GM18511 (cell line): ENCODE results near the gene UTP18.
"Not testable (repeated sequence)": the region's sequence is repeated elsewhere in the genome, so short reads cannot be mapped to it uniquely, and the experiment has no call there.

Experiments
- ATAC-seq: cut with Tn5 transposase; IDR thresholded peaks from one replicate; pipeline ENCODE4 v1.9.1; 2021; ENCODE audit warnings: mild to moderate bottlenecking, moderate library complexity; ENCODE audit not compliant: unreplicated experiment

UTP18 gene

DNA sequence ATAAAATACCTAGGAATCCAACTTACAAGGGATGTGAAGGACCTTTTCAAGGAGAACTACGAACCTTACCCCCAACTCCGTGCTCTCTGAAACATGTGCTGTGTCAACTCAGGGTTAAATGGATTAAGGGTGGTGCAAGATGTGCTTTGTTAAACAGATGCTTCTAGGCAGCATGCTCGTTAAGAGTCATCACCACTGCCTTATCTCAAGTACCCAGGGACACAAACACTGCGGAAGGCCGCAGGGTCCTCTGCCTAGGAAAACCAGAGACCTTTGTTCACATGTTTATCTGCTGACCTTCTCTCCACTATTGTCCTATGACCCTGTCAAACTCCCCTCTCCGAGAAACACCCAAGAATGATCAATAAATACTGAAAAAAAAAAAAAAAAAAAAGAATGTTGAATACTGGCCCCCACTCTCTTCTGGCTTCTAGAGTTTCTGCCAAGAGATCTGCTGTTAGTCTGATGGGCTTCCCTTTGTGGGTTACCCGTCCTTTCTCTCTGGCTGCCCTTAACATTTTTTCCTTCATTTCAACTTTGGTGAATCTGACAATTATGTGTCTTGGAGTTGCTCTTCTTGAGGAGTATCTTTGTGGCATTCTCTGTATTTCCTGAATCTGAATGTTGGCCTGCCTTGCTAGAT lies 70.6 kb downstream of the UTP18 start:
- not testable (repeated sequence) for ATAC-seq

DNA sequence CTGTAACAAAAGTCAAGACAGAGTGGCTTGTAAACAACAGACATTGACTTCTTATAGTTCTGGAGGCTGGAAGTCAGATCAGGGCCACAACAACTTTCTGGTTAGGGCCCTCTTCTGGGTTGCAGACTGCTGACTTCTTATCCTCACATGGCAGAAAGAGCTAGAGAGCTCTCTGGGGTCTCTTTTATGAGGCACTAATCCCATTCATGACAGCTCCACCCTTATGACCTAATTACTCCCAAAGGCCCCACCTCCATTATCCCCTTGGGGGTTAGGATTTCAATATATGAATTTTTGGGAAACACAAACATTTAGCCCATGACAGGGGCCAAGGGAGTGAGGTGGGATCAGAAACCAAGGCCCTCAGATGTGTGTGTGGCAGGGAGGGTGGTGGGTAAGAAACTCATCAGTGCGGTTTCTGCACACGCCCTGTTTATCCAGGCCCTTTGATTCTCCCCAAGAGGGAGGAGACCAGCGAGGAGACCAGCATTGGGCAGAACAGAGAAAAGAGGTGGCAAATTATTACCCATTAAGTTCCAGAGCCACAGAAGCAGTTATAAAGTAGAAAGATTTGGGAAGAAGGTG lies 74.8 kb downstream of the UTP18 start:
- ATAC-seq, result no peak

DNA sequence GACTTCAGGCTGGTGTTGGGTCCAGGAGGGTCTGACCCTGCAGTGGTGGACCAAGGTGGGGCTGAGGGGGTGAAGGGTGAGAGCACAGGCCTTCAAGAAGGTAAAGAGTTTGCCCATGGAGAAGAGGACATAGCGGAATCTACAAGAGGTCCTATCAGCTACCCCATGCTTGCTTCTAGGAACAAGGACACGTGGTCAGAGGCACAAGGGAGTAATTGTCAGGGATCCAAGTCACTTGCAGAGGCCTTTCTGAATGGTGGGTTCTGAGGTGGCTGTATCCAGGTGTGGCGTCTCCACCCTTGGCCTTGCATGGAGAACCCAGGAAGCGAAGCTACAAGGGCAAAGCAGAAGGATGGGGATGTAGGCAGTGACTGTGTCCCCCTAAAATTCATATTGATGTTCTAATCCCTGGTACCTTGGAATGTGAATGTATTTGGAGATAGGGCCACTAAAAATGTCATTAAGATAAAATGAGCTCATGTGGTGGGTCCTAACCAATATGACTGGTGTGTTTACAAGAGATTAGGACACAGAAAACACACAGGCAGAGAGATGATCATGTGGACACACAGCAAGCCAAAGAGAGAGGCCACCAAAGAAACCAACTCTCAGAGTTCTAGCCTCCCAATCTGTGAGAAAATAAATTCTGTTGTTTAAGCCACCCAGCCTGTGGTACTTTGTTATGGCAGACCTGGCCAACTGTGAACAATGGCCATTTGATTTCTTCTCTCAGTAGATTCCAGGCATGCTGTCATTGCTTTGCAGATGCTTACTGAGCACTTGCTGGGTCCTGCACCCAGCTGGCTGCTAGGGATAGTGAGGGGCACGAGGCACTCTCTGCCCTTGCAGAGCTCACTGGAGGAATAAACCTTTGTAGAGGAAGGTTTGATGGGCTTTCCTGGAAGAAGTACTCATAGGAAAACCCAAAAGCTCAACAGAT lies 75.8 kb downstream of the UTP18 start:
- ATAC-seq, result no peak

DNA sequence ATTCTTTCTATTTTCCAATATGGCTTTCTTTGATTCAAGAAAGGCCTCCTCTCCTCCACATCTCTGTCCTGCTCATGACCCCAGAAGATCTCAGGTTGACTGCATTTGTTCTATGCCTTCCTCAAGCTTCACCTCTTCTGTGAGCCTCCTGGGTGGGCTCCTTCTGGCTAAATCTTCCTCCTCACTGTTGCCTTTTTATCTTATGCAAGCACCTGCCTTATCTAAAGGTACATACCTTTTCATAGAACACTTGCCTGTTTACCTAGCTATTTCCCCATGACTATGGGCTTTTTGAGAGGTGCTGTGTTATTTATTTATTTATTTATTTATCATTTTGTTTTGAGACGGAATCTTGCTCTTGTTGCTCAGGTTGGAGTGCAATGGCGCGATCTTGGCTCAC lies 81.1 kb downstream of the UTP18 start:
- ATAC-seq, result no peak

DNA sequence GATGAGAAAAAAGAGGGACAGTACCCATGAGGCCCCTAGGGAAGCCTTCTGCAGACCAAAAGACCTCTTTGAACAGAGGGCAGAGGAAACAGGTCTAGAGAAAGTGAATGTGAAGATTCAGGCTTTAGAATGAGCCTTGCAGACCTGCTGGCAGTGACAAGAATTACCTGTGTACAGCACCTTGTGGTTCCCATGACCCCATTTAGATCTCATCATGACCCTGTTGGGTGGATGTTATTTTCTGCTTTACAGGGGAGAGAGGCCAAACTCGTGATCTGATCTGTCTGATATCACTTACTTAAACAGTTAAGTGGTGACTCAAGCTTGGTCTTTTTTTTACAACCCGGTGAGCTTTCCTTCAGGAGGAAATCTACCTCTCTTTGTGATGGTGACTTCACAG lies 81.9 kb downstream of the UTP18 start:
- no peak for ATAC-seq

DNA sequence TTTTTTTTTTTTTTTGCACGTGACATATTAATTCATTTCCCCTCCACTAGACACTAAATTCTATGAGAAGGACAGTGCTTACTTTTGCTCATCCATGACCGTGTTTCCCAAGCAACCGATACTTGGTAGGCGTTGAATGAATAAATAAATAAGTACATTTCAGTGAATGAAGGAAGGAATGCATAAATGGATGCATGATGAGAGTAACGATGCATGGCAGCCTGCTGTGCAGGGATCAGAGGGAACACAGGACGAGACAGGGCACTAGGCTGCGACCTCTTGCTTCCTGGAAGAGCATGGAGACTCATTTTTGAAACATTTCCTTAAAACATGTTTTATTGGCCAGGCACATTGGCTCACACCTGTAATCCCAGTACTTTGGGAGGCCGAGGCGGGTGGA lies 84.2 kb downstream of the UTP18 start:
- no peak for ATAC-seq

DNA sequence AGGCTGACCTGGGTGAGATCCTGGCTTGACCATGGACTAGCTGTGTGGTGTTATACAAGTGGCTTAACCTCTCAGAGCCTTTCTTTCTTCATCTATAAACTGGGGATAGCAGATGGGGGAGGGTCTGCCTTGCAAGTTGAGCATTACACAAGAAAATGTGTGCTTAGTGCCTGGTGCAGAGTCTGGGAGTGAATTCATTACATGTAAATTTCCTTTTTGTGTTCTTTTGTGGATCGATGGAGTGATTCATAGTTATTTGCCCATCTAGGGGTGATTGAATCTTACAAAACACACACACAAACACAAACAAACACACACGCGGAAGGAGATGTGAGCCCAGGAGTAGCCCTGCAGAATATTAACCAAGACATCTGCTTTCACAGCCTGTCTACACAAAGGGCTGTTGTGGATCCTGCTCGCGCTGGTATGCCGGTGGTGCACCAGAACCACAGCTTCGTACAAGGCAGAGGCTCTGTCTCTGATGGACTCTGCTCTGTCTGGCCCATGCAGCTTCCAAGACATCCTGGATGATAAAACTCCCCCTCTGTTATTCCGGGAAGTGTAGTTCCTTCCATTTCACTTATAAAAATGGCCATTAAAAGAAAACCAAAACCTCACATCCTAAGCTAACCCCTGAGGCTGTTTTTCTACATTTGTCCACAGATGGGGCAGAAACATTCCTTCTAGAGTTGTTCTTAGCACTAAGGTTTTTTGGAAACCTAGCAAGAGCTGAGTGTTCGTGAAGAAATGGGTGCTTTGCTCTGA lies 86.1 kb downstream of the UTP18 start:
- no peak for ATAC-seq
